CD14-positive monocyte (primary cell): Measurements from ENCODE around the gene KRTAP4-9. TPM values are rescaled to one million over a fixed set of nuclear protein-coding genes. Genes with fewer than 3 reads are reported as not detected.

Source experiments
- DNase-seq, 3 donors: peaks; one replicate each; pipeline ENCODE4 v3.0.0-alpha.2; 2011 to 2022
- H2AFZ ChIP-seq: 2 replicates; pipeline ENCODE4 v1.6.0; 2012; ENCODE audit warnings: mild to moderate bottlenecking, low read depth, low read length, inconsistent platforms; ENCODE audit not compliant: insufficient read depth, poor library complexity, severe bottlenecking
- H3K27ac ChIP-seq, 2 donors: 1 replicate in 1 of 2; 2 replicates in 1 of 2; pipeline ENCODE4 v1.5.1; 2012 to 2013; ENCODE audit warnings: low read length in 2 of 2, control low read depth in 1 of 2, inconsistent platforms in 1 of 2, low read depth in 1 of 2, mild to moderate bottlenecking in 1 of 2
- H3K27me3 ChIP-seq, 2 donors: one replicate each; pipeline versions ENCODE4 v1.6.0 to v1.6.1; 2011 to 2013; ENCODE audit warnings: low read length in 2 of 2; ENCODE audit not compliant: control insufficient read depth in 2 of 2, insufficient read depth in 2 of 2
- H3K36me3 ChIP-seq, 2 donors: replicated peaks in 1 of 2; 1 replicate in 1 of 2; 2 replicates in 1 of 2; pipeline versions ENCODE4 v1.5.1 to v1.6.1; 2012 to 2013; ENCODE audit warnings: low read length in 2 of 2, control low read depth in 1 of 2, inconsistent platforms in 1 of 2, mild to moderate bottlenecking in 1 of 2; ENCODE audit not compliant: insufficient read depth in 2 of 2, control insufficient read depth in 1 of 2
- H3K4me1 ChIP-seq, 2 donors: 1 replicate in 1 of 2; 2 replicates in 1 of 2; pipeline versions ENCODE4 v1.5.1 to v1.6.1; 2012 to 2013; ENCODE audit warnings: low read length in 2 of 2, control low read depth in 1 of 2, inconsistent platforms in 1 of 2, mild to moderate bottlenecking in 1 of 2, moderate library complexity in 1 of 2; ENCODE audit not compliant: insufficient read depth in 2 of 2, control insufficient read depth in 1 of 2
- H3K4me2 ChIP-seq: replicated peaks from 2 replicates; pipeline ENCODE3; 2012; ENCODE audit warnings: low read length, moderate library complexity, mild to moderate bottlenecking; ENCODE audit not compliant: poor library complexity, severe bottlenecking; ENCODE audit errors: extremely low read depth
- H3K4me3 ChIP-seq, 3 experiments: fragments of 200-600 bp in 1 of 3; sonication (generic) in 1 of 3; replicated peaks in 1 of 3; 1 replicate in 2 of 3; 2 replicates in 1 of 3; pipeline ENCODE4 v1.5.1; 2011 to 2013; ENCODE audit warnings: low read length in 3 of 3, mild to moderate bottlenecking in 3 of 3, control low read depth in 2 of 3, low read depth in 2 of 3, inconsistent platforms in 1 of 3, moderate library complexity in 1 of 3
- H3K79me2 ChIP-seq: 2 replicates; pipeline ENCODE4 v1.6.0; 2012; ENCODE audit warnings: mild to moderate bottlenecking, control low read depth, inconsistent platforms, low read length, moderate library complexity; ENCODE audit not compliant: insufficient read depth
- H3K9ac ChIP-seq: 2 replicates; pipeline ENCODE4 v1.6.0; 2017; ENCODE audit warnings: low read length, mild to moderate bottlenecking; ENCODE audit not compliant: insufficient read depth, poor library complexity, severe bottlenecking
- H3K9me3 ChIP-seq, 2 donors: replicated peaks in 1 of 2; 1 replicate in 1 of 2; 2 replicates in 1 of 2; pipeline versions ENCODE4 v1.5.1 to v1.6.1; 2012 to 2013; ENCODE audit warnings: low read length in 2 of 2, control low read depth in 1 of 2; ENCODE audit not compliant: control insufficient read depth in 1 of 2, insufficient read depth in 1 of 2
- H4K20me1 ChIP-seq: 2 replicates; pipeline ENCODE4 v1.6.0; 2012; ENCODE audit warnings: mild to moderate bottlenecking, low read length, control low read depth, moderate library complexity; ENCODE audit not compliant: insufficient read depth
- H3K27ac Mint-ChIP-seq, 7 donors: one replicate each; pipeline ENCODE4 v1.8.0; 2020; ENCODE audit warnings: mild to moderate bottlenecking in 7 of 7, mixed read lengths in 7 of 7, moderate library complexity in 6 of 7, inconsistent platforms in 2 of 7
- H3K27me3 Mint-ChIP-seq, 3 donors: one replicate each; pipeline ENCODE4 v1.8.0; 2021 to 2022; ENCODE audit warnings: low read depth in 3 of 3, mild to moderate bottlenecking in 3 of 3, mixed read lengths in 3 of 3, moderate library complexity in 3 of 3, inconsistent platforms in 1 of 3
- H3K36me3 Mint-ChIP-seq, 2 donors: one replicate each; pipeline ENCODE4 v1.8.0; 2020; ENCODE audit warnings: mixed read lengths in 2 of 2, inconsistent platforms in 1 of 2, mild to moderate bottlenecking in 1 of 2
- H3K4me1 Mint-ChIP-seq: one replicate; pipeline ENCODE4 v1.8.0; 2020; ENCODE audit warnings: mild to moderate bottlenecking, mixed read lengths
- H3K4me3 Mint-ChIP-seq, 2 donors: one replicate each; pipeline ENCODE4 v1.8.0; 2020; ENCODE audit warnings: mild to moderate bottlenecking in 2 of 2, mixed read lengths in 2 of 2, moderate library complexity in 1 of 2
- H3K9me3 Mint-ChIP-seq, 7 donors: one replicate each; pipeline ENCODE4 v1.8.0; 2020 to 2022; ENCODE audit warnings: mixed read lengths in 7 of 7, mild to moderate bottlenecking in 6 of 7, moderate library complexity in 6 of 7, inconsistent platforms in 2 of 7
- CTCF ChIP-seq: fragments of 200-600 bp; IDR thresholded peaks from one replicate; pipeline ENCODE4 v1.8.0; 2022; ENCODE audit warnings: antibody characterized with exemption, mild to moderate bottlenecking
- WGBS: methylation state at CpG from one replicate; pipeline ENCODE4 v1.1.5; 2013; ENCODE audit warnings: missing lambda C conversion rate; ENCODE audit not compliant: insufficient coverage; 5-methylcytosine and 5-hydroxymethylcytosine counted together
- intact Hi-C, 2 donors: fragments of 100-400 bp; cut with micrococcal nuclease; formaldehyde crosslinking; loops; one replicate each; pipeline versions ENCODE4 v1.15.0 to v1.15.1; 2023
- polyA plus RNA-seq, 3 donors: library from polyadenylated mRNA; depleted of rRNA in 1 of 3; unstranded in 2 of 3; stranded (reverse) in 1 of 3; fragments of 300-500 nt in 2 of 3; fragments of >200 nt in 1 of 3; fragmentation: Illumina TruSeq in 2 of 3; gene quantifications; 1 replicate in 2 of 3; 2 replicates in 1 of 3; pipeline ENCODE4 v1.2.3, GENCODE V29; 2012 to 2021

The KRTAP4-9 gene
- polyA plus RNA-seq, 3 donors: not detected

- no peak overlapping the region for H3K4me2 ChIP-seq
- no peaks in the 10 kb centered on the region for H3K4me1 ChIP-seq
- no peak for DNase-seq
- H3K36me3 ChIP-seq: no peaks in the 10 kb centered on the region
- intact Hi-C loops: no loop called here
- H3K27ac Mint-ChIP-seq: no peak overlapping the region
- no peaks in the 10 kb centered on the region for H4K20me1 ChIP-seq
- WGBS: 100% methylated on average over 1 of the region's 2 CpGs
- no peaks in the 10 kb centered on the region for H3K79me2 ChIP-seq
- no peak overlapping the region for H3K4me3 Mint-ChIP-seq
- H3K9me3 Mint-ChIP-seq: peaks cover 0 to 8% (median 5%) of the 10 kb centered on the region in 7 donors
- H3K4me3 ChIP-seq: no peak overlapping the region
- no peak overlapping the region for H2AFZ ChIP-seq
- no peak overlapping the region for H3K27ac ChIP-seq
- no peaks in the 10 kb centered on the region for H3K36me3 Mint-ChIP-seq
- TF ChIP-seq CTCF: no peak
- peaks cover 2 to 5% (median 3%) of the 10 kb centered on the region in 3 donors for H3K27me3 Mint-ChIP-seq
- no peaks in the 10 kb centered on the region for H3K27me3 ChIP-seq
- H3K9ac ChIP-seq: no peak overlapping the region
- no peaks in the 10 kb centered on the region for H3K4me1 Mint-ChIP-seq
- no peaks in the 10 kb centered on the region for H3K9me3 ChIP-seq
Observed at GRCh38 chr17:41073676-41074075, 31.5 kb upstream of the KRTAP4-9 start.

GRCh38 chr17:41076788-41077187 is 28.4 kb upstream of the KRTAP4-9 start:
- Mint-ChIP-seq H3K27me3 (peaks cover 2 to 5% (median 3%) of the 10 kb centered on the region in 3 donors), H3K9me3 (peaks cover 0 to 8% (median 5%) of the 10 kb centered on the region in 7 donors), H3K27ac (no peak overlapping the region), H3K4me3 (no peak overlapping the region), H3K4me1 (no peaks in the 10 kb centered on the region), H3K36me3 (no peaks in the 10 kb centered on the region)
- H3K4me1 ChIP-seq: no peaks in the 10 kb centered on the region
- H3K36me3 ChIP-seq: no peaks in the 10 kb centered on the region
- TF ChIP-seq CTCF: no peak
- no peaks in the 10 kb centered on the region for H4K20me1 ChIP-seq
- H3K9me3 ChIP-seq: no peaks in the 10 kb centered on the region
- H3K79me2 ChIP-seq: no peaks in the 10 kb centered on the region
- no peak overlapping the region for H3K4me2 ChIP-seq
- H3K9ac ChIP-seq: no peak overlapping the region
- no peak overlapping the region for H3K27ac ChIP-seq
- H3K4me3 ChIP-seq: no peak overlapping the region
- DNase-seq: no peak
- H2AFZ ChIP-seq: no peak overlapping the region
- no peaks in the 10 kb centered on the region for H3K27me3 ChIP-seq
- intact Hi-C loops: no loop called here
